Sigmoid colon (tissue), 7 donors: ENCODE results near the gene MYO5C. TPM values are rescaled to one million over a fixed set of nuclear protein-coding genes. Genes with fewer than 3 reads are reported as not detected.

Experiments
- DNase-seq: peaks from one replicate; pipeline ENCODE4 v3.0.0-alpha.2; 2019
- H3K27ac ChIP-seq, 4 donors: fragments of 200-600 bp; sonication (generic); one replicate each; pipeline ENCODE4 v1.5.1; 2016 to 2019; ENCODE audit warnings: mild to moderate bottlenecking in 1 of 4
- H3K27me3 ChIP-seq, 3 donors: fragments of 200-600 bp; sonication (generic); one replicate each; pipeline ENCODE4 v1.5.1; 2019; ENCODE audit warnings: mild to moderate bottlenecking in 1 of 3
- H3K36me3 ChIP-seq, 4 donors: fragments of 200-600 bp; sonication (generic); one replicate each; pipeline ENCODE4 v1.5.1; 2016 to 2019
- H3K4me1 ChIP-seq, 4 donors: fragments of 200-600 bp; sonication (generic); one replicate each; pipeline ENCODE4 v1.5.1; 2017 to 2019
- H3K4me3 ChIP-seq, 4 donors: fragments of 200-600 bp; sonication (generic); one replicate each; pipeline ENCODE4 v1.5.1; 2017 to 2019; ENCODE audit warnings: mild to moderate bottlenecking in 2 of 4, moderate library complexity in 1 of 4
- H3K9me3 ChIP-seq, 4 donors: fragments of 200-600 bp in 3 of 4; sonication (generic) in 3 of 4; one replicate each; pipeline versions ENCODE4 v1.5.1 to v1.6.1; 2013 to 2019
- CTCF ChIP-seq, 4 experiments: fragments of 450-650 bp in 3 of 4; fragments of 200-600 bp in 1 of 4; IDR thresholded peaks; one replicate each; pipeline ENCODE4 v1.5.1; 2016 to 2019; ENCODE audit warnings: antibody characterized with exemption in 4 of 4, mild to moderate bottlenecking in 3 of 4, moderate library complexity in 2 of 4
- EP300 ChIP-seq, 4 donors: sonication (generic); formaldehyde crosslinking; IDR thresholded peaks; one replicate each; pipeline ENCODE4 v1.6.1; 2017; ENCODE audit warnings: antibody characterized with exemption in 4 of 4
- POLR2A ChIP-seq, 2 donors: fragments of 450-650 bp; IDR thresholded peaks; one replicate each; pipeline ENCODE4 v1.6.1; 2016; ENCODE audit warnings: antibody characterized with exemption in 2 of 2, mild to moderate bottlenecking in 2 of 2, moderate library complexity in 2 of 2
- POLR2AphosphoS5 ChIP-seq, 4 donors: sonication (generic); formaldehyde crosslinking; IDR thresholded peaks; one replicate each; pipeline ENCODE4 v1.6.1; 2017; ENCODE audit warnings: antibody characterized with exemption in 4 of 4
- WGBS, 2 donors: extraction: QIAGEN DNeasy Blood & Tissue Kit; methylation state at CpG; one replicate each; pipeline ENCODE4 v1.1.7; 2013; 5-methylcytosine and 5-hydroxymethylcytosine counted together
- intact Hi-C: fragments of 100-400 bp; cut with DNase I; formaldehyde crosslinking; loops from one replicate; pipeline ENCODE4 v1.15.1; 2023
- polyA plus RNA-seq, 3 donors: library from polyadenylated mRNA; stranded (reverse); fragments of 200-250 nt; gene quantifications; one replicate each; pipeline ENCODE4 v1.2.3, GENCODE V29; 2013
- total RNA-seq, 4 donors: library from RNA; depleted of rRNA; stranded (reverse); fragments of >200 nt; gene quantifications; one replicate each; pipeline ENCODE4 v1.1.0, GENCODE V29; 2016
- donor health status: healthy with polysubstance abuse.
- donor health status: Bipolar disorder and iron deficiency.
- donor health status: healthy.

Gene MYO5C
- total and polyA plus RNA-seq, 7 donors: 3.6 to 16.5 (median 11.9) TPM

GRCh38 chr15:52180851-52181450, 114.7 kb downstream of the MYO5C start:
- Histone ChIP-seq H3K4me3 (peak overlapping the region in 1 of 4 donors; percentile 64), H3K4me1 (peaks cover 0 to 14% (median 12%) of the 10 kb centered on the region in 4 donors), H3K36me3 (no peaks in the 10 kb centered on the region), H3K27ac (peak overlapping the region in 2 of 4 donors; percentile 84 to 89), H3K27me3 (no peaks in the 10 kb centered on the region), H3K9me3 (no peaks in the 10 kb centered on the region)
- 73 to 89% methylated on average over 10 of the region's 10 CpGs for WGBS, 2 donors
- intact Hi-C loops: loop anchor here (5.0 kb wide), 1 partner anchor 46 kb away; no protein-coding TSS in a partner anchor
- no peak for TF ChIP-seq CTCF (IDR thresholded peaks at IDR 0.05)
- TF ChIP-seq POLR2A (IDR thresholded peaks at IDR 0.05): no peak
- no peak for DNase-seq

- intact Hi-C loops: loop anchor here (5.0 kb wide), 1 partner anchor 47 kb away; no protein-coding TSS in a partner anchor
- no peak for DNase-seq
- TF ChIP-seq POLR2AphosphoS5 (IDR thresholded peaks at IDR 0.05): no peak
- TF ChIP-seq POLR2A (IDR thresholded peaks at IDR 0.05): no peak
- TF ChIP-seq EP300 (IDR thresholded peaks at IDR 0.05): no peak
- no peak for TF ChIP-seq CTCF (IDR thresholded peaks at IDR 0.05)
These were observed 115.3 kb downstream of the MYO5C start for GRCh38 chr15:52180196-52180835.

GRCh38 chr15:52179278-52180195, 116.1 kb downstream of the MYO5C start:
- H3K4me3 ChIP-seq: peak overlapping the region; percentile 64 to 77 (median 68)
- 0 to 1% methylated on average over 105 of the region's 105 CpGs for WGBS, 2 donors
- DNase-seq: peak; percentile 95
- H3K27me3 ChIP-seq: no peaks in the 10 kb centered on the region
- no peaks in the 10 kb centered on the region for H3K36me3 ChIP-seq
- peak overlapping the region; percentile 84 to 89 (median 89) for H3K27ac ChIP-seq
- intact Hi-C loops: loop anchor here (5.0 kb wide), 2 partner anchors 37 to 48 kb away; no protein-coding TSS in a partner anchor
- no peaks in the 10 kb centered on the region for H3K9me3 ChIP-seq
- TF ChIP-seq CTCF (IDR thresholded peaks at IDR 0.05): no peak
- peak; percentile 67 to 81 (median 74) for TF ChIP-seq POLR2AphosphoS5 (IDR thresholded peaks at IDR 0.05)
- TF ChIP-seq EP300 (IDR thresholded peaks at IDR 0.05): peak in 1 of 4 donors; percentile 9
- no peak for TF ChIP-seq POLR2A (IDR thresholded peaks at IDR 0.05)
- peaks cover 0 to 14% (median 12%) of the 10 kb centered on the region in 4 donors for H3K4me1 ChIP-seq

More at GRCh38 chr15:52180196-52180835, 115.3 kb downstream of the MYO5C start:
- H3K27me3 ChIP-seq: no peaks in the 10 kb centered on the region
- no peaks in the 10 kb centered on the region for H3K36me3 ChIP-seq
- no peaks in the 10 kb centered on the region for H3K9me3 ChIP-seq
- WGBS, 2 donors: 7 to 10% methylated on average over 31 of the region's 31 CpGs
- peak overlapping the region; percentile 64 to 77 (median 68) for H3K4me3 ChIP-seq
- H3K4me1 ChIP-seq: peaks cover 0 to 14% (median 12%) of the 10 kb centered on the region in 4 donors
- H3K27ac ChIP-seq: peak overlapping the region; percentile 84 to 89 (median 89)

GRCh38 chr15:52178765-52179164, 116.8 kb downstream of the MYO5C start:
- Histone ChIP-seq H3K4me1 (peaks cover 0 to 14% (median 12%) of the 10 kb centered on the region in 4 donors), H3K4me3 (peak overlapping the region; percentile 64 to 77 (median 68)), H3K36me3 (no peaks in the 10 kb centered on the region), H3K27me3 (no peaks in the 10 kb centered on the region), H3K9me3 (no peaks in the 10 kb centered on the region), H3K27ac (peak overlapping the region; percentile 84 to 89 (median 89))
- intact Hi-C loops: loop anchor here (5.0 kb wide), 1 partner anchor 36 kb away; no protein-coding TSS in a partner anchor
- no peak for TF ChIP-seq EP300 (IDR thresholded peaks at IDR 0.05)
- no peak for TF ChIP-seq CTCF (IDR thresholded peaks at IDR 0.05)
- TF ChIP-seq POLR2A (IDR thresholded peaks at IDR 0.05): no peak
- no peak for TF ChIP-seq POLR2AphosphoS5 (IDR thresholded peaks at IDR 0.05)
- no peak for DNase-seq
- 11 to 24% methylated on average over 10 of the region's 10 CpGs for WGBS, 2 donors
